ENCODE measurements around the gene MTMR10.

DNA sequence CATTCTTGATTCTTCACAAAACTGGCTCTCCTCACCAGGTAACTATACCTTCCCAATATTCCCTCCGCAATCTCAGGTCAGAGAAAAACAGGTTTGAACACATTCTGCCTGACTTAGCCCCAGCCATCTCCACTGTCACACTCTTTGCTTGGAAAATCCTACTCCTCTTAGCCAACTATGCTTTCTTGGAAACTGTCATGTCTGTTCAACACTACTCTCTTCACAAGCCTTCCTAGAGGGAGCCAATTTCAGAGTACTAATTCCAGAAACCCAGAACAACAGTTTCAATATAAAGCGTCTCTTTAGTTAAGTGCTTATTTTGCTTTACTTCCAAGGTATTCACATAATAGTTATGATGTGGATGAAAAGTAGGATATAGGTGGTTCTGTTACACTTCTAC is 21.7 kb downstream of the MTMR10 start:
- no peak for TF ChIP-seq CTCF (IDR thresholded peaks at IDR 0.05 in 4 of 5, conservative IDR thresholded peaks at IDR 0.05 in 1 of 5)
- no peak for TF ChIP-seq POLR2A (IDR thresholded peaks at IDR 0.05)

Data from gastrocnemius medialis (tissue), 4 donors.